Measurements from ENCODE around the gene APOBEC3G. TPM values are rescaled to one million over a fixed set of nuclear protein-coding genes. Genes with fewer than 3 reads are reported as not detected.

The APOBEC3G gene
- total and polyA plus RNA-seq, 2 of the 4 experiments (the other 2 are of a cell fraction), result 5.3 to 7.0 TPM

- Histone ChIP-seq H3K9me1 (ENCODE audit: insufficient read depth, low read length) (no peaks in the 10 kb centered on the region), H3K27me3 (ENCODE audit: control insufficient read depth, insufficient read depth, low read length) (peaks cover 6% of the 10 kb centered on the region; the same call in 1 of the 2 replicates), H3K4me2 (ENCODE audit: low read depth, low read length) (no peak overlapping the region), H3K4ac (ENCODE audit: low read depth, low read length) (no peak overlapping the region), H4K5ac (ENCODE audit: low read depth, low read length) (no peak overlapping the region), H3K36me3 (ENCODE audit: control insufficient read depth, insufficient read depth, low read length) (no peaks in the 10 kb centered on the region), H3K56ac (ENCODE audit: extremely low read depth, insufficient read depth, low read length) (no peak overlapping the region), H2BK15ac (ENCODE audit: low read depth, low read length) (no peak overlapping the region), H2AK9ac (replicated peaks; ENCODE audit: low read depth, low read length, poor library complexity) (no peak overlapping the region), H3K9ac (ENCODE audit: low read depth, low read length) (no peak overlapping the region), H3K27ac (ENCODE audit: insufficient read depth, low read length) (no peak overlapping the region), H2AFZ (replicated peaks; ENCODE audit: low read length, poor library complexity) (no peak overlapping the region), H2AK5ac (ENCODE audit: low read depth, low read length) (no peak overlapping the region), H3K4me1 (ENCODE audit: control insufficient read depth, insufficient read depth, low read length) (no peaks in the 10 kb centered on the region), H4K8ac (ENCODE audit: low read depth in 2 of 2, low read length in 2 of 2) (no peak overlapping the region), H3K4me3 (ENCODE audit: insufficient read depth, low read depth, low read length) (no peak overlapping the region), H4K20me1 (ENCODE audit: insufficient read depth, low read length) (no peaks in the 10 kb centered on the region), H3K23ac (ENCODE audit: low read depth, low read length) (no peak overlapping the region), H3K9me3 (ENCODE audit: control insufficient read depth, insufficient read depth, low read length) (no peaks in the 10 kb centered on the region), H2BK20ac (ENCODE audit: low read depth, low read length) (no peak overlapping the region), H2BK5ac (ENCODE audit: low read depth, low read length, poor library complexity, severe bottlenecking) (no peak overlapping the region), H2BK120ac (ENCODE audit: low read depth, low read length) (no peak overlapping the region), H3K14ac (replicated peaks; ENCODE audit: low read depth, low read length) (no peak overlapping the region), H4K91ac (ENCODE audit: insufficient read depth, low read depth, low read length) (no peak overlapping the region), H3K18ac (ENCODE audit: low read depth, low read length) (no peak overlapping the region), H3K79me1 (ENCODE audit: low read depth in 1 of 2, low read length in 2 of 2) (no peaks in the 10 kb centered on the region)
- in situ Hi-C loops (cut with MboI; ENCODE audit: low sequenced_read_pairs), result loop anchor here (5.0 to 25.0 kb wide), 2 partner anchors 111 to 261 kb away; partner anchors contain the start of genes APOBEC3C and CBX6
- ChIA-PET POLR2A (ENCODE audit: unreplicated experiment) (interaction anchor here (0.7 kb wide), 1 partner anchor 154 kb away, joined by 3 read pairs; no protein-coding TSS in a partner anchor), CTCF (interaction anchor here (1.6 kb wide), 1 partner anchor 13 kb away, joined by 3 read pairs; no protein-coding TSS in a partner anchor)
- DNase-seq, result no peak
- 93% methylated on average over 6 of the region's 17 CpGs; no CpG with 5 or more reads in 1 of the 2 experiments for WGBS, 2 experiments (ENCODE audit: extremely low coverage in 2 of 2, insufficient read length in 1 of 2)
- intact Hi-C loops (cut with micrococcal nuclease), result no loop called here
- dilution Hi-C loops (cut with HindIII; ENCODE audit: low sequenced_read_pairs, unreplicated experiment), result no loop called here
- BruUV-seq (replicated peaks), result no TSS peak
- no peak for ATAC-seq (ENCODE audit: low read depth)
- TF ChIP-seq CHD1 (IDR thresholded peaks at IDR 0.05; ENCODE audit: low read depth, low read length) (no peak), RCOR1 (IDR thresholded peaks at IDR 0.05; ENCODE audit: insufficient replicate concordance, low read length) (no peak), CEBPB (IDR thresholded peaks at IDR 0.05; ENCODE audit: low read depth, low read length) (no peak), MAFK (IDR thresholded peaks at IDR 0.05; ENCODE audit: low read depth, low read length) (no peak), USF2 (IDR thresholded peaks at IDR 0.05; ENCODE audit: low read depth, low read length) (no peak), MXI1 (IDR thresholded peaks at IDR 0.05; ENCODE audit: borderline replicate concordance, low read depth, low read length) (no peak), BHLHE40 (IDR thresholded peaks at IDR 0.05; ENCODE audit: low read depth, low read length) (no peak), NFE2L2 (IDR thresholded peaks at IDR 0.05; ENCODE audit: low read depth, low read length) (no peak), SMC3 (IDR thresholded peaks at IDR 0.05; ENCODE audit: low read depth, low read length) (no peak), MAZ (IDR thresholded peaks at IDR 0.05; ENCODE audit: borderline replicate concordance, low read depth, low read length) (no peak), POLR2A (IDR thresholded peaks at IDR 0.05; ENCODE audit: low read depth, low read length) (no peak), RFX5 (IDR thresholded peaks at IDR 0.05; ENCODE audit: low read depth, low read length) (no peak), FOS (IDR thresholded peaks at IDR 0.05; ENCODE audit: low read depth, low read length) (no peak), RAD21 (IDR thresholded peaks at IDR 0.05; ENCODE audit: low read length) (no peak)
- TF ChIP-seq, protein P1, sequence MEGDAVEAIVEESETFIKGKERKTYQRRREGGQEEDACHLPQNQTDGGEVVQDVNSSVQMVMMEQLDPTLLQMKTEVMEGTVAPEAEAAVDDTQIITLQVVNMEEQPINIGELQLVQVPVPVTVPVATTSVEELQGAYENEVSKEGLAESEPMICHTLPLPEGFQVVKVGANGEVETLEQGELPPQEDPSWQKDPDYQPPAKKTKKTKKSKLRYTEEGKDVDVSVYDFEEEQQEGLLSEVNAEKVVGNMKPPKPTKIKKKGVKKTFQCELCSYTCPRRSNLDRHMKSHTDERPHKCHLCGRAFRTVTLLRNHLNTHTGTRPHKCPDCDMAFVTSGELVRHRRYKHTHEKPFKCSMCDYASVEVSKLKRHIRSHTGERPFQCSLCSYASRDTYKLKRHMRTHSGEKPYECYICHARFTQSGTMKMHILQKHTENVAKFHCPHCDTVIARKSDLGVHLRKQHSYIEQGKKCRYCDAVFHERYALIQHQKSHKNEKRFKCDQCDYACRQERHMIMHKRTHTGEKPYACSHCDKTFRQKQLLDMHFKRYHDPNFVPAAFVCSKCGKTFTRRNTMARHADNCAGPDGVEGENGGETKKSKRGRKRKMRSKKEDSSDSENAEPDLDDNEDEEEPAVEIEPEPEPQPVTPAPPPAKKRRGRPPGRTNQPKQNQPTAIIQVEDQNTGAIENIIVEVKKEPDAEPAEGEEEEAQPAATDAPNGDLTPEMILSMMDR (conservative IDR thresholded peaks at IDR 0.05; ENCODE audit: low read depth, low read length), result no peak
Measured at GRCh38 chr22:39122772-39123470, 45.8 kb downstream of the APOBEC3G start.
